Sigmoid colon (tissue), 4 donors: Measurements from ENCODE around the gene PHF11.

Experiments used
- CTCF ChIP-seq, 4 experiments: fragments of 450-650 bp in 3 of 4; fragments of 200-600 bp in 1 of 4; IDR thresholded peaks; one replicate each; pipeline ENCODE4 v1.5.1; 2016 to 2019; ENCODE audit warnings: antibody characterized with exemption in 4 of 4, mild to moderate bottlenecking in 3 of 4, moderate library complexity in 2 of 4
- POLR2A ChIP-seq, 2 donors: fragments of 450-650 bp; IDR thresholded peaks; one replicate each; pipeline ENCODE4 v1.6.1; 2016; ENCODE audit warnings: antibody characterized with exemption in 2 of 2, mild to moderate bottlenecking in 2 of 2, moderate library complexity in 2 of 2
- POLR2AphosphoS5 ChIP-seq, 4 donors: sonication (generic); formaldehyde crosslinking; IDR thresholded peaks; one replicate each; pipeline ENCODE4 v1.6.1; 2017; ENCODE audit warnings: antibody characterized with exemption in 4 of 4

- TF ChIP-seq CTCF (IDR thresholded peaks at IDR 0.05) (no peak), POLR2AphosphoS5 (IDR thresholded peaks at IDR 0.05) (no peak), POLR2A (IDR thresholded peaks at IDR 0.05) (no peak)
These were observed 58.6 kb downstream of the PHF11 start for GRCh38 chr13:49554387-49554786.
